Ureter (tissue), 1 donor: ENCODE data around the gene CST11. TPM values are rescaled to one million over a fixed set of nuclear protein-coding genes. Genes with fewer than 3 reads are reported as not detected.
"Not testable (repeated sequence)": the region's sequence is repeated elsewhere in the genome, so short reads cannot be mapped to it uniquely, and the experiment has no call there.

ENCODE experiments used
- DNase-seq: peaks from one replicate; pipeline ENCODE4 v3.0.0-alpha.2; 2020; ENCODE audit warnings: low spot score
- total RNA-seq: library from RNA; stranded (reverse); gene quantifications from one replicate; pipeline ENCODE4 v1.2.4, GENCODE V29; 2023
- donor health status: DM: yes; HTN: yes; CAD: no.

CST11 gene
- not detected for total RNA-seq

GRCh38 chr20:23452776-23453175 lies at the start of gene CST11:
Gene CST11 (minus strand): TSS chr20:23452876. CDS start chr20:23452811, 65 bp downstream.
- no peak for DNase-seq

- no peak for DNase-seq
Measured at GRCh38 chr20:23501926-23502325, 49.2 kb upstream of the CST11 start.

- no peak for DNase-seq
Measured at GRCh38 chr20:23497536-23497935, 44.9 kb upstream of the CST11 start.

GRCh38 chr20:23493172-23493772 lies 40.6 kb upstream of the CST11 start:
- no peak for DNase-seq

- DNase-seq = no peak
Measured at GRCh38 chr20:23492292-23492691, 39.6 kb upstream of the CST11 start.

- no peak for DNase-seq
Measured at GRCh38 chr20:23490817-23491216, 38.1 kb upstream of the CST11 start, which contains the start of gene CST8. Gene CST8 (plus strand): TSS chr20:23491117. CDS start chr20:23491668, 551 bp downstream.

- no peak for DNase-seq
Measured at GRCh38 chr20:23488996-23489395, 36.3 kb upstream of the CST11 start.

- no peak for DNase-seq
Measured at GRCh38 chr20:23488470-23488869, 35.8 kb upstream of the CST11 start.

GRCh38 chr20:23484081-23484480 lies 31.4 kb upstream of the CST11 start:
- DNase-seq = no peak

GRCh38 chr20:23482138-23482537 lies 29.5 kb upstream of the CST11 start:
- no peak for DNase-seq

- DNase-seq = no peak
Measured at GRCh38 chr20:23479043-23479442, 26.4 kb upstream of the CST11 start.

- DNase-seq = no peak
Measured at GRCh38 chr20:23477223-23477622, 24.5 kb upstream of the CST11 start.

GRCh38 chr20:23476015-23476754 lies 23.5 kb upstream of the CST11 start:
- no peak for DNase-seq

GRCh38 chr20:23475395-23475794 lies 22.7 kb upstream of the CST11 start:
- no peak for DNase-seq

- DNase-seq = not testable (repeated sequence)
Measured at GRCh38 chr20:23473293-23473692, 20.6 kb upstream of the CST11 start.

- not testable (repeated sequence) for DNase-seq
Measured at GRCh38 chr20:23472306-23472705, 19.6 kb upstream of the CST11 start.

- not testable (repeated sequence) for DNase-seq
Measured at GRCh38 chr20:23466961-23467360, 14.3 kb upstream of the CST11 start.

GRCh38 chr20:23461180-23461579 lies 8.5 kb upstream of the CST11 start:
- no peak for DNase-seq

GRCh38 chr20:23459461-23460150 lies 6.9 kb upstream of the CST11 start:
- DNase-seq = no peak

GRCh38 chr20:23456873-23457272 lies 4.2 kb upstream of the CST11 start:
- DNase-seq = no peak

GRCh38 chr20:23456409-23456808 lies 3.7 kb upstream of the CST11 start:
- no peak for DNase-seq

- DNase-seq = no peak
Measured at GRCh38 chr20:23455639-23456038, 3.0 kb upstream of the CST11 start.

- DNase-seq = no peak
Measured at GRCh38 chr20:23454816-23455215, 2.1 kb upstream of the CST11 start.
